Neural cell (in vitro differentiated cells): ENCODE measurements around the gene RPS17. TPM values are rescaled to one million over a fixed set of nuclear protein-coding genes. Genes with fewer than 3 reads are reported as not detected.

Source experiments
- H2AFZ ChIP-seq: fragments of 200-600, 300-800 bp; sonication (generic), shearing (Covaris generic); 2 replicates; pipeline ENCODE4 v1.6.0; 2014; ENCODE audit warnings: low read depth, mild to moderate bottlenecking, antibody characterized with exemption, low read length, moderate library complexity
- H3F3A ChIP-seq: fragments of 200-600 bp; shearing (Covaris generic); 2 replicates; pipeline ENCODE4 v1.6.1; 2016; ENCODE audit warnings: mild to moderate bottlenecking, moderate library complexity, mixed read lengths, antibody characterized with exemption, low read length; ENCODE audit not compliant: insufficient read depth, poor library complexity, severe bottlenecking
- H3K27ac ChIP-seq: fragments of 200-600, 300-800 bp; sonication (generic), shearing (Covaris generic); 2 replicates; pipeline ENCODE4 v1.5.1; 2014; ENCODE audit warnings: mild to moderate bottlenecking, low read length, moderate library complexity
- H3K27me3 ChIP-seq: fragments of 300-800, 200-600 bp; sonication (generic), shearing (Covaris generic); 2 replicates; pipeline ENCODE4 v1.6.0; 2014; ENCODE audit warnings: mild to moderate bottlenecking, low read depth, low read length, moderate library complexity; ENCODE audit not compliant: insufficient read depth
- H3K36me3 ChIP-seq: fragments of 300-800, 200-600 bp; sonication (generic), shearing (Covaris generic); 2 replicates; pipeline ENCODE4 v1.5.1; 2014; ENCODE audit warnings: mild to moderate bottlenecking, antibody characterized with exemption, low read length, moderate library complexity; ENCODE audit not compliant: insufficient read depth
- H3K4me2 ChIP-seq: fragments of 300-800, 200-600 bp; sonication (generic), shearing (Covaris generic); 2 replicates; pipeline ENCODE4 v1.6.0; 2014; ENCODE audit warnings: mild to moderate bottlenecking, low read length
- H3K4me3 ChIP-seq: fragments of 300-800, 200-600 bp; sonication (generic), shearing (Covaris generic); 2 replicates; pipeline ENCODE4 v1.5.1; 2014; ENCODE audit warnings: mild to moderate bottlenecking, low read length, moderate library complexity
- H3K79me2 ChIP-seq: fragments of 200-600 bp; shearing (Covaris generic); replicated peaks from 2 replicates; pipeline ENCODE4 v1.6.0; 2014; ENCODE audit warnings: mild to moderate bottlenecking, low read length, moderate library complexity; ENCODE audit not compliant: insufficient read depth
- H3K9ac ChIP-seq: fragments of 300-800, 200-600 bp; sonication (generic), shearing (Covaris generic); 2 replicates; pipeline ENCODE4 v1.6.1; 2016; ENCODE audit warnings: mild to moderate bottlenecking, low read length, mixed read lengths
- H3K9me2 ChIP-seq: fragments of 200-600 bp; shearing (Covaris generic); 2 replicates; pipeline ENCODE4 v1.6.1; 2016; ENCODE audit warnings: mild to moderate bottlenecking, low read length, mixed read lengths; ENCODE audit not compliant: insufficient read depth
- H3K9me3 ChIP-seq: fragments of 200-600, 300-800 bp; sonication (generic), shearing (Covaris generic); 2 replicates; pipeline ENCODE4 v1.6.1; 2016; ENCODE audit warnings: mild to moderate bottlenecking, mixed run types, low read length, moderate library complexity, mixed read lengths
- H4K20me1 ChIP-seq: fragments of 200-600 bp; shearing (Covaris generic); 2 replicates; pipeline ENCODE4 v1.6.1; 2016; ENCODE audit warnings: mild to moderate bottlenecking, mixed run types; ENCODE audit not compliant: insufficient read depth
- EP300 ChIP-seq: fragments of 450-650 bp; conservative IDR thresholded peaks from 2 replicates; pipeline ENCODE4 v1.6.1; 2014; ENCODE audit warnings: antibody characterized with exemption, mild to moderate bottlenecking, moderate library complexity; ENCODE audit not compliant: poor library complexity, severe bottlenecking
- EZH2 ChIP-seq: fragments of 200-600, 300-800 bp; shearing (Covaris generic), sonication (generic); IDR thresholded peaks from 2 replicates; pipeline ENCODE4 v1.6.1; 2014; ENCODE audit warnings: antibody characterized with exemption, low read length, borderline replicate concordance, mild to moderate bottlenecking; ENCODE audit not compliant: insufficient read depth, poor library complexity, severe bottlenecking
- MXI1 ChIP-seq: fragments of 450-650 bp; conservative IDR thresholded peaks from 2 replicates; pipeline ENCODE4 v1.6.1; 2014; ENCODE audit warnings: antibody characterized with exemption, mild to moderate bottlenecking; ENCODE audit not compliant: poor library complexity, severe bottlenecking
- POLR2AphosphoS5 ChIP-seq: IDR thresholded peaks from 2 replicates; pipeline ENCODE4 v1.6.1; 2012
- RAD21 ChIP-seq: fragments of 450-650 bp; conservative IDR thresholded peaks from 2 replicates; pipeline ENCODE4 v1.6.1; 2014; ENCODE audit warnings: antibody characterized with exemption, mild to moderate bottlenecking, moderate library complexity
- SMC3 ChIP-seq: fragments of 450-650 bp; conservative IDR thresholded peaks from 2 replicates; pipeline ENCODE4 v1.6.1; 2014; ENCODE audit warnings: antibody characterized with exemption, mild to moderate bottlenecking, moderate library complexity; ENCODE audit not compliant: poor library complexity
- TAF1 ChIP-seq: IDR thresholded peaks from 2 replicates; pipeline ENCODE4 v1.6.1; 2012; ENCODE audit warnings: low read depth
- polyA minus RNA-seq: library from RNA; depleted of rRNA, polyadenylated mRNA; stranded (reverse); fragments of >200 nt; gene quantifications from 2 replicates; pipeline ENCODE4 v1.2.3, GENCODE V29; 2014
- polyA plus RNA-seq: library from polyadenylated mRNA; depleted of rRNA; stranded (reverse); fragments of >200 nt; gene quantifications from 2 replicates; pipeline ENCODE4 v1.2.3, GENCODE V29; 2014
- TF ChIP-seq, protein P1 (sequence below): fragments of 450-650 bp; IDR thresholded peaks from 2 replicates; pipeline ENCODE4 v1.5.1; 2014; ENCODE audit warnings: antibody characterized with exemption, mild to moderate bottlenecking, moderate library complexity; ENCODE audit not compliant: poor library complexity, severe bottlenecking
- TF ChIP-seq, protein P2 (sequence below): IDR thresholded peaks from 2 replicates; pipeline ENCODE4 v1.6.1; 2012; ENCODE audit warnings: borderline replicate concordance

Gene RPS17
- polyA plus RNA-seq (2,425 and 2,561 TPM in 2 replicates), polyA minus RNA-seq (689 and 810 TPM in 2 replicates)

DNA sequence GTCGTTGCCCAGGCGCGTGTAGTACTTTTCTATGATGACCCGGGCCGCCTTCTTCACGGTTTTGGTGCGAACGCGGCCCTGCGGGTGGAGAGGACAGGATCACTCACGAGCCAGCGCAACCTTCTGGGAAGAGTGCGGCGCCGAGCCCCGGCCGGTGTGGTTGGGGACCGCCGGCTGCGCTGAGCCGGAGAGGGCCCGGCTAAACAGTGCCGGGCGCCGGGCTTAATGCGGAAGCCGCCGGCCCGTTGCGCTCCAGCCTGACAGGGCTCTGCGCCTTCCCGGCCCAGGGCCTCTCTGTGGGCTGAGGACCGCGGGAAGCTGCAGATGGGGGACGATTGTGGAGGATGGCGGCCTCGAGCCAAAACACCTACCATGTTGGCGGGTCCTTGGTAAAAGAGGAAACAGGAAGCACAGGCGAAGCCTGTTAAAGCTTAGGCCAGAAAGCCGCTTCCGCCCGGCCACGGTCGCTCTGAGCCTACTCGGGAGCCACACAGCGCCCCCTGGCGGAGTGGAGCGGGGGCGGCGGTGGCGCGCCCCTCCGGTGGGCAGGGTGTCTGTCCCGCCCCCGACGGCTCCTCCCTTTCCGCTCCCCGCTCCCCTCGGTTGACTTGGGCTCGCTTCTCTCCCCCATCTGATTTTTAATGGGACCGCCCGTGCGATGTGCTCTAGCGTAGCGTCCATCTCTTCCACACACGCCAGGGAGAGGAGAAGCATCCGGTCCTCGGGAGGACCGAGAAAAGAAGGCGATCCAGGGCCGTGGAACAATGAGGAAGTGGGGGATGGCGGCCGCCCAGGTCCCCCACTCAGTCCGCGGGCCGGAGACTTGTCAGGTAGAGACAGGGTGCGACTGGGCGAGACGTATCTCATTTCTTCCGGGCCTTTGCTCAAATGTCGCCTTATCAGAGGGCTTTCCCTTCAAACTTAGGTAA is at the start of gene RPS17:
RPS17 (minus strand) TSS at position 403 of the 929 bp plus-strand sequence; CDS start at position 374, 29 bp downstream.
- H3K4me3 ChIP-seq = peak within 1 kb of the TSS; percentile 96
- peak within 1 kb of the TSS; percentile 88 for H3K9ac ChIP-seq
- peaks cover 15% of the 10 kb centered on the region for H3K79me2 ChIP-seq
- H4K20me1 ChIP-seq = no peaks in the 10 kb centered on the region
- no peaks in the 10 kb centered on the region for H3K9me3 ChIP-seq
- H3K4me2 ChIP-seq = peak within 1 kb of the TSS; percentile 81
- peak within 1 kb of the TSS; percentile 87 for H2AFZ ChIP-seq
- peak within 1 kb of the TSS; percentile 87 for H3K27ac ChIP-seq
- TF ChIP-seq POLR2AphosphoS5 (peak; percentile 85), RAD21 (peak; percentile 73), MXI1 (peak; percentile 94), TAF1 (peak; percentile 96), EZH2 (no peak), EP300 (peak; percentile 70), SMC3 (peak; percentile 89)
- TF ChIP-seq, protein P1, sequence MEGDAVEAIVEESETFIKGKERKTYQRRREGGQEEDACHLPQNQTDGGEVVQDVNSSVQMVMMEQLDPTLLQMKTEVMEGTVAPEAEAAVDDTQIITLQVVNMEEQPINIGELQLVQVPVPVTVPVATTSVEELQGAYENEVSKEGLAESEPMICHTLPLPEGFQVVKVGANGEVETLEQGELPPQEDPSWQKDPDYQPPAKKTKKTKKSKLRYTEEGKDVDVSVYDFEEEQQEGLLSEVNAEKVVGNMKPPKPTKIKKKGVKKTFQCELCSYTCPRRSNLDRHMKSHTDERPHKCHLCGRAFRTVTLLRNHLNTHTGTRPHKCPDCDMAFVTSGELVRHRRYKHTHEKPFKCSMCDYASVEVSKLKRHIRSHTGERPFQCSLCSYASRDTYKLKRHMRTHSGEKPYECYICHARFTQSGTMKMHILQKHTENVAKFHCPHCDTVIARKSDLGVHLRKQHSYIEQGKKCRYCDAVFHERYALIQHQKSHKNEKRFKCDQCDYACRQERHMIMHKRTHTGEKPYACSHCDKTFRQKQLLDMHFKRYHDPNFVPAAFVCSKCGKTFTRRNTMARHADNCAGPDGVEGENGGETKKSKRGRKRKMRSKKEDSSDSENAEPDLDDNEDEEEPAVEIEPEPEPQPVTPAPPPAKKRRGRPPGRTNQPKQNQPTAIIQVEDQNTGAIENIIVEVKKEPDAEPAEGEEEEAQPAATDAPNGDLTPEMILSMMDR = peak; percentile 99
- TF ChIP-seq, protein P2, sequence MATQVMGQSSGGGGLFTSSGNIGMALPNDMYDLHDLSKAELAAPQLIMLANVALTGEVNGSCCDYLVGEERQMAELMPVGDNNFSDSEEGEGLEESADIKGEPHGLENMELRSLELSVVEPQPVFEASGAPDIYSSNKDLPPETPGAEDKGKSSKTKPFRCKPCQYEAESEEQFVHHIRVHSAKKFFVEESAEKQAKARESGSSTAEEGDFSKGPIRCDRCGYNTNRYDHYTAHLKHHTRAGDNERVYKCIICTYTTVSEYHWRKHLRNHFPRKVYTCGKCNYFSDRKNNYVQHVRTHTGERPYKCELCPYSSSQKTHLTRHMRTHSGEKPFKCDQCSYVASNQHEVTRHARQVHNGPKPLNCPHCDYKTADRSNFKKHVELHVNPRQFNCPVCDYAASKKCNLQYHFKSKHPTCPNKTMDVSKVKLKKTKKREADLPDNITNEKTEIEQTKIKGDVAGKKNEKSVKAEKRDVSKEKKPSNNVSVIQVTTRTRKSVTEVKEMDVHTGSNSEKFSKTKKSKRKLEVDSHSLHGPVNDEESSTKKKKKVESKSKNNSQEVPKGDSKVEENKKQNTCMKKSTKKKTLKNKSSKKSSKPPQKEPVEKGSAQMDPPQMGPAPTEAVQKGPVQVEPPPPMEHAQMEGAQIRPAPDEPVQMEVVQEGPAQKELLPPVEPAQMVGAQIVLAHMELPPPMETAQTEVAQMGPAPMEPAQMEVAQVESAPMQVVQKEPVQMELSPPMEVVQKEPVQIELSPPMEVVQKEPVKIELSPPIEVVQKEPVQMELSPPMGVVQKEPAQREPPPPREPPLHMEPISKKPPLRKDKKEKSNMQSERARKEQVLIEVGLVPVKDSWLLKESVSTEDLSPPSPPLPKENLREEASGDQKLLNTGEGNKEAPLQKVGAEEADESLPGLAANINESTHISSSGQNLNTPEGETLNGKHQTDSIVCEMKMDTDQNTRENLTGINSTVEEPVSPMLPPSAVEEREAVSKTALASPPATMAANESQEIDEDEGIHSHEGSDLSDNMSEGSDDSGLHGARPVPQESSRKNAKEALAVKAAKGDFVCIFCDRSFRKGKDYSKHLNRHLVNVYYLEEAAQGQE = peak; percentile 89
- H3F3A ChIP-seq = no peaks in the 10 kb centered on the region
- no peaks in the 10 kb centered on the region for H3K36me3 ChIP-seq
- no peaks in the 10 kb centered on the region for H3K27me3 ChIP-seq
- no peaks in the 10 kb centered on the region for H3K9me2 ChIP-seq

DNA sequence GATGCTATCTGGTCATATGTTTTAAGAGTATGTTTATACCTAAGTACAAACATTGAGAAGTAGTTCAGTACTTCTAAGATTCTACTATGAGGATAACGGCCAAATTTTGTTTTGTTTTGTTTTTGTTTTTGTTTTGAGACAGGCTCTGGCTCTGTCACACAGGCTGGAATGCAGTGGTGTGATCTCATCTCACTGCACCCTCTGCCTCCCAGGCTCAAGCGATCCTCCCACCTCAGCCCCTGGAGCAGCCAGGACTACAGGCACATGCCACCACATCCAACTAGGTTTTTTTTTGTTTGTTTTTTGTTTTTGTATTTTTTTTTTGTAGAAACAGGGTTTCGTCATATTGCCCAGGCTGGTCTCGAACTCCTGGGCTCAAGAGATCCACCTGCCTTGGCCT is 47.5 kb upstream of the RPS17 start:
- no peaks in the 10 kb centered on the region for H3K36me3 ChIP-seq
- no peak overlapping the region for H3K4me2 ChIP-seq
- H3K9me3 ChIP-seq = no peaks in the 10 kb centered on the region
- no peak overlapping the region for H3K27ac ChIP-seq
- no peak overlapping the region for H3K4me3 ChIP-seq
- H2AFZ ChIP-seq = no peak overlapping the region
- H3K9me2 ChIP-seq = no peaks in the 10 kb centered on the region
- TF ChIP-seq, protein P1 = no peak
- no peak for TF ChIP-seq MXI1
- TF ChIP-seq, protein P2 = no peak
- TF ChIP-seq RAD21 = no peak
- TF ChIP-seq EZH2 = no peak
- TF ChIP-seq POLR2AphosphoS5 = no peak
- TF ChIP-seq SMC3 = no peak
- no peak for TF ChIP-seq TAF1
- no peak for TF ChIP-seq EP300
- no peaks in the 10 kb centered on the region for H4K20me1 ChIP-seq
- no peaks in the 10 kb centered on the region for H3F3A ChIP-seq
- no peak overlapping the region for H3K9ac ChIP-seq
- no peaks in the 10 kb centered on the region for H3K27me3 ChIP-seq
- H3K79me2 ChIP-seq = no peaks in the 10 kb centered on the region
